Omental fat pad (tissue), 4 donors: ENCODE measurements around the gene ZBTB1. TPM values are rescaled to one million over a fixed set of nuclear protein-coding genes. Genes with fewer than 3 reads are reported as not detected.
"Not testable (repeated sequence)": the region's sequence is repeated elsewhere in the genome, so short reads cannot be mapped to it uniquely, and the experiment has no call there.

Experiments
- ATAC-seq: fragments of 150-250 bp; one replicate; pipeline ENCODE4 v1.9.1; 2016; ENCODE audit warnings: mild to moderate bottlenecking, moderate library complexity; ENCODE audit not compliant: low FRiP score
- DNase-seq: peaks from one replicate; pipeline ENCODE4 v3.0.0-alpha.2; 2019; ENCODE audit warnings: low spot score
- CTCF ChIP-seq, 3 donors: fragments of 450-650 bp; IDR thresholded peaks; one replicate each; pipeline ENCODE4 v1.5.1; 2016 to 2017; ENCODE audit warnings: antibody characterized with exemption in 3 of 3, mild to moderate bottlenecking in 3 of 3, moderate library complexity in 2 of 3
- total RNA-seq, 4 donors: library from RNA; depleted of rRNA; stranded (reverse); fragments of >200 nt; gene quantifications; one replicate each; pipeline ENCODE4 v1.1.0, GENCODE V29; 2016

The ZBTB1 gene
- total RNA-seq, 4 donors from 2014 or later = 35.9 to 54.2 (median 43.7) TPM

- peak; percentile 45 for ATAC-seq
- TF ChIP-seq CTCF (IDR thresholded peaks at IDR 0.05) = peak in 2 of 3 donors; percentile 13 to 56
- peak; percentile 79 for DNase-seq
These were observed 6.5 kb downstream of the ZBTB1 start for GRCh38 chr14:64510825-64511671.

- ATAC-seq (no peak), DNase-seq (no peak)
- TF ChIP-seq CTCF (IDR thresholded peaks at IDR 0.05) = no peak
These were observed 8.7 kb downstream of the ZBTB1 start for GRCh38 chr14:64513271-64513670.

- no peak for DNase-seq
- no peak for ATAC-seq
- no peak for TF ChIP-seq CTCF (IDR thresholded peaks at IDR 0.05)
These were observed 10.5 kb downstream of the ZBTB1 start for GRCh38 chr14:64515053-64515452.

GRCh38 chr14:64516969-64517368 lies 12.4 kb downstream of the ZBTB1 start:
- TF ChIP-seq CTCF (IDR thresholded peaks at IDR 0.05) = no peak
- ATAC-seq (no peak), DNase-seq (no peak)

- not testable (repeated sequence) for DNase-seq, ATAC-seq
These were observed 13.1 kb downstream of the ZBTB1 start for GRCh38 chr14:64517667-64518066.

GRCh38 chr14:64518229-64518628 lies 13.7 kb downstream of the ZBTB1 start:
- DNase-seq = no peak
- no peak for ATAC-seq
- TF ChIP-seq CTCF (IDR thresholded peaks at IDR 0.05) = no peak

GRCh38 chr14:64520699-64521098 lies 16.1 kb downstream of the ZBTB1 start:
- TF ChIP-seq CTCF (IDR thresholded peaks at IDR 0.05) = no peak
- DNase-seq (no peak), ATAC-seq (no peak)
